IgD-negative memory B cell (primary cell): ENCODE measurements around the gene RNASE13. TPM values are rescaled to one million over a fixed set of nuclear protein-coding genes. Genes with fewer than 3 reads are reported as not detected.
"Not testable (repeated sequence)": the region's sequence is repeated elsewhere in the genome, so short reads cannot be mapped to it uniquely, and the experiment has no call there.

ENCODE experiments used
- H3K27ac Mint-ChIP-seq, 3 donors: one replicate each; pipeline ENCODE4 v1.8.0; 2020 to 2022; ENCODE audit warnings: mild to moderate bottlenecking in 3 of 3, mixed read lengths in 3 of 3, moderate library complexity in 1 of 3
- H3K27me3 Mint-ChIP-seq: one replicate; pipeline ENCODE4 v1.8.0; 2021; ENCODE audit warnings: mixed read lengths
- H3K36me3 Mint-ChIP-seq: one replicate; pipeline ENCODE4 v1.8.0; 2020; ENCODE audit warnings: mild to moderate bottlenecking, mixed read lengths
- H3K4me1 Mint-ChIP-seq, 3 donors: one replicate each; pipeline ENCODE4 v1.8.0; 2020 to 2022; ENCODE audit warnings: mixed read lengths in 3 of 3, mild to moderate bottlenecking in 1 of 3
- H3K4me3 Mint-ChIP-seq, 4 donors: one replicate each; pipeline ENCODE4 v1.8.0; 2020 to 2022; ENCODE audit warnings: mild to moderate bottlenecking in 4 of 4, mixed read lengths in 4 of 4, moderate library complexity in 3 of 4
- H3K9me3 Mint-ChIP-seq, 3 donors: one replicate each; pipeline ENCODE4 v1.8.0; 2020 to 2021; ENCODE audit warnings: mixed read lengths in 3 of 3, mild to moderate bottlenecking in 1 of 3
- polyA plus RNA-seq: library from polyadenylated mRNA; unstranded; fragments of 300-500 nt; fragmentation: Illumina TruSeq; gene quantifications from one replicate; pipeline ENCODE4 v1.2.3, GENCODE V29; 2021

The RNASE13 gene
- polyA plus RNA-seq, 1 donor from 2014 or later = not detected

- Mint-ChIP-seq H3K4me1 (no peaks in the 10 kb centered on the region), H3K27me3 (peaks cover 8% of the 10 kb centered on the region), H3K4me3 (peak overlapping the region in 1 of 4 donors; percentile 56), H3K36me3 (no peaks in the 10 kb centered on the region), H3K27ac (no peak overlapping the region), H3K9me3 (no peaks in the 10 kb centered on the region)
These were observed 21.0 kb upstream of the RNASE13 start for GRCh38 chr14:21055432-21056117.

DNA sequence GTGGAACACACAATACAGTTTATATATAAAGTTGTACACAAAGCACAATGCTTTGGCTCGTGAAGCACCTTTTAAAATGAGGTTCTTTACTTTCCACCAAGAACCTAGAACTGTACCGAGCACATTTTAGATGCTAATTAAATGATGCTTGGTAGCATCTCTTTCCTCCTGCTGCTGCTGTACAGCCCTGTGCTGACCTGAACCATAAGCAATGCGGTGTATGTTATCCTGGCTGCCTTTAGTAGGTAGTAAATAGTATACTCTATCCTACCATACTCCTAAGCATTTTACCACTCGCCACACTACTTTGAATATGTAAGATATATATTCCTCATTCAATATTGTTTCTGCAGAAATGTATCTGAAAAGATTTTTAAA is 20.1 kb upstream of the RNASE13 start:
- no peak overlapping the region for H3K4me3 Mint-ChIP-seq
- no peaks in the 10 kb centered on the region for H3K9me3 Mint-ChIP-seq
- peaks cover 6% of the 10 kb centered on the region for H3K27me3 Mint-ChIP-seq
- H3K4me1 Mint-ChIP-seq = no peaks in the 10 kb centered on the region
- no peaks in the 10 kb centered on the region for H3K36me3 Mint-ChIP-seq
- no peak overlapping the region for H3K27ac Mint-ChIP-seq

DNA sequence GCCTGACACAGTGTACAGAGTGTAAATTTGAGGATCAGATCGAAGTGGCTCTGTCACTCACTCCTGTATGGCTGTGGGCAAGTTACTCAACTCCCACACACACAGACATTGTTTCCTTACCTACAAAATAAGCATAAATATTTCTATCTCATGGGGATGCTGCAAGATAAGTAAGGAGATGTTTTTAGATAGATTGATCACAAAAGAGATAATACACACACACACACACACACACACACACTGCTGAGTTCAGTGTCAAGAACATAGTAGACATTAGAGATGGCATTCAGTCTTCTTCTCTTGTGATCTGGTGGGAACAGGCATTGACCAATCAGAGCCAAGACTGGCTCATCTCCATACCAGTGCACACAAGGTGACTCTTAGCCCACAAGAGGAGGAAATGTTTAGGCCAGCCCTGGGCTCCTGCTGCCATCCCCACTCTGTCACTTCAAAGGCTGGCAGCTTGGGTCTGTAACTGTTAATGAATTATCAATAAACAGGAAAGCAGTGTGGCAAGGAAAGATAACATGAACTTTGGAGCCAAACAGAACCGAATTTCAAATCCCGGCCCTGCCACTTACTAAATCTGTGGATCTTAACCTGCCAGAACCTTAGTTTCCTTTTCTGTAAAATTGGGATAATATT is 19.6 kb upstream of the RNASE13 start:
- no peaks in the 10 kb centered on the region for H3K36me3 Mint-ChIP-seq

GRCh38 chr14:21053184-21054122 is 18.8 kb upstream of the RNASE13 start:
- no peak overlapping the region for H3K27ac Mint-ChIP-seq
- H3K4me3 Mint-ChIP-seq = no peak overlapping the region
- H3K4me1 Mint-ChIP-seq = no peaks in the 10 kb centered on the region
- no peaks in the 10 kb centered on the region for H3K9me3 Mint-ChIP-seq
- H3K27me3 Mint-ChIP-seq = peaks cover 5% of the 10 kb centered on the region
- no peaks in the 10 kb centered on the region for H3K36me3 Mint-ChIP-seq

More for the DNA sequence above, 19.6 kb upstream of the RNASE13 start:
- Mint-ChIP-seq H3K9me3 (no peaks in the 10 kb centered on the region), H3K27ac (no peak overlapping the region), H3K4me1 (no peaks in the 10 kb centered on the region), H3K4me3 (no peak overlapping the region), H3K27me3 (peaks cover 6% of the 10 kb centered on the region)

DNA sequence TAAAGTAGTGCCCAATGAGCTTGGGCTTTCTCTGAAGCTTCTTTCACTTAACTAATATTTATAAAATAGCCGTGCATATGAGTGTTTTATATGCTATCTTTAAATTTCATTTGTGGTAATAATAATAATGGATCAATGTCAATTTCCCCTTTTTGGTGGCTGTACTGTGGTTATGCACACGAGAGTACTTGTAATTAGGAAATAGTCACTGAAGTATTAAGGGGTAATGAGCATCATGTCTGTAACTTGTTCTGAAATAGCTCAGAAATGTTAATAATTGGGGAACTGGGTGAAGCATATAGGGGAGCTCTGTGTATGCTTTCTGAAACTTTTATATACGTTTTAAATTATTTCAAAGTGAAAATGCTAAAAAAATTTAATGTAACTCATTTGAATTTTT is 16.0 kb upstream of the RNASE13 start:
- no peak overlapping the region for H3K4me3 Mint-ChIP-seq
- no peaks in the 10 kb centered on the region for H3K36me3 Mint-ChIP-seq
- H3K27ac Mint-ChIP-seq = no peak overlapping the region
- no peaks in the 10 kb centered on the region for H3K4me1 Mint-ChIP-seq
- H3K9me3 Mint-ChIP-seq = no peaks in the 10 kb centered on the region
- H3K27me3 Mint-ChIP-seq = peaks cover 6% of the 10 kb centered on the region

DNA sequence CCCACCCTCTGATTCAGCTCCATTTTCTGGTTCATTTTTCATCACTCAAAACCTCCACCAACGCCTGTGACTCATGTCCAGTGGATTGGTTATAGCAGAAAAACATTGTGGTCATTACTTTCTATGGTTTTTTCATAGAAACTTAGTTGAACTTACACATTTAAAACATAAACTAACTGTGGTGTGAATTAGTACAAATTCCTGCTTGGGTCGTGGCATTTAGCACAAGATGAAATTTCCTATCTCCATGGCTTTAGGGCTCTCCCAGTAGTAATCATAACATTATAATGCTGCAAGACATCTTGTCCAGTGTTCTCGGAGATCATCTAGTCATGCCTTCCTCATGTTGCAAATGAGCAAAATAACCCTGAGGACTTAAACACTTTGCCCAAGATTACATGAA is 14.7 kb upstream of the RNASE13 start:
- no peaks in the 10 kb centered on the region for H3K4me1 Mint-ChIP-seq
- H3K27me3 Mint-ChIP-seq = peaks cover 12% of the 10 kb centered on the region
- H3K4me3 Mint-ChIP-seq = no peak overlapping the region
- H3K27ac Mint-ChIP-seq = no peak overlapping the region
- no peaks in the 10 kb centered on the region for H3K36me3 Mint-ChIP-seq
- no peaks in the 10 kb centered on the region for H3K9me3 Mint-ChIP-seq

- Mint-ChIP-seq H3K4me1 (no peaks in the 10 kb centered on the region), H3K27me3 (peaks cover 14% of the 10 kb centered on the region)
These were observed 14.0 kb upstream of the RNASE13 start for GRCh38 chr14:21048638-21049037.

DNA sequence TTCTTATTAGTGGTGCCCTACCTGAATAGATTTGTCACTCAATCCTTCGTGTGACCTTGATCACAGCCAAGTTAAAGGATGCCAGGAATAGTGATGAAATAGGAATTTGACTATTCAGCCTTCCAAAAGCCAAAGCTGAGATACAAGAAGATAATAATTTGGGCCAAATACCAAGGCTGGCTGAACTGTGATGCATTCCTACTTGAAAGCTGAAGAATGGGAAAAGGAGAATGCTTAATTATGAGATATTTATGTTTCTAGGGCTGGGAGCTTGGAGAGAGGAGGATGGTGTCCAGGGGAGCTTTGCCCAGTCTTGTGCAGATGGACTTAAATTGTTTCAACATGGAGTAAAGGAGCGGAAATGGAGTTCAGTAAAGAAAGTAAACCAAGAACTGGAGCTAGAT is 12.8 kb upstream of the RNASE13 start:
- H3K36me3 Mint-ChIP-seq = peaks cover 2% of the 10 kb centered on the region
- no peak overlapping the region for H3K4me3 Mint-ChIP-seq
- no peak overlapping the region for H3K27ac Mint-ChIP-seq
- no peaks in the 10 kb centered on the region for H3K9me3 Mint-ChIP-seq
- H3K4me1 Mint-ChIP-seq = no peaks in the 10 kb centered on the region
- peaks cover 15% of the 10 kb centered on the region for H3K27me3 Mint-ChIP-seq

More at GRCh38 chr14:21048638-21049037, 14.0 kb upstream of the RNASE13 start:
- H3K27ac Mint-ChIP-seq = no peak overlapping the region
- H3K36me3 Mint-ChIP-seq = no peaks in the 10 kb centered on the region
- no peak overlapping the region for H3K4me3 Mint-ChIP-seq
- H3K9me3 Mint-ChIP-seq = no peaks in the 10 kb centered on the region

GRCh38 chr14:21043974-21044618 is 9.5 kb upstream of the RNASE13 start:
- no peaks in the 10 kb centered on the region for H3K9me3 Mint-ChIP-seq
- H3K4me3 Mint-ChIP-seq = no peak overlapping the region
- peaks cover 3% of the 10 kb centered on the region for H3K36me3 Mint-ChIP-seq
- no peak overlapping the region for H3K27ac Mint-ChIP-seq
- H3K27me3 Mint-ChIP-seq = peaks cover 15% of the 10 kb centered on the region
- H3K4me1 Mint-ChIP-seq = no peaks in the 10 kb centered on the region

DNA sequence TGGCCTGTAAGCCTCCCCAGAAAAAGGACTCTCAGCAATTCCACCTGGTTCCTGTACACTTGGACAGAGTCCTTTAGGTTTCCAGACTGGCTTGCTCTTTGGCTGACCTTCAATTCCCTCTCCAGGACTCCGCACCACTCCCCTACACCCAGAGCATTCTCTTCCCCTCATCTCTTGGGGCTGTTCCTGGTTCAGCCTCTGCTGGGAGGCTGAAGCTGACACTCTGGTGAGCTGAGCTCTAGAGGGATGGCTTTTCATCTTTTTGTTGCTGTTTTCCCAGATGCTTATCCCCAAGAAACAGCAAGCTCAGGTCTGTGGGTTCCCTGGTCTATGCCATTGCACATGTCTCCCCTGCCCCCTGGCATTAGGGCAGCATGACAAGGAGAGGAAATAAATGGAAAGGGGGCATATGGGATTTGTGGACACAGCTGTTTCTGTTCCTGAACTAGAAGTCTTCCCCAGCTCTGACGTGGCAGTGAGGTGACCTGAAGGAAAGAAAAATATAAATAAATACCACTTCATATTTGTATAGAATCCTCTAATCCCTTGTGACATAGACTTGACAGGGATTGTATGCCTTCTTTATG is 8.9 kb upstream of the RNASE13 start:
- H3K36me3 Mint-ChIP-seq = peaks cover 3% of the 10 kb centered on the region
- no peak overlapping the region for H3K27ac Mint-ChIP-seq
- peaks cover 15% of the 10 kb centered on the region for H3K27me3 Mint-ChIP-seq
- H3K4me1 Mint-ChIP-seq = no peaks in the 10 kb centered on the region
- no peaks in the 10 kb centered on the region for H3K9me3 Mint-ChIP-seq
- no peak overlapping the region for H3K4me3 Mint-ChIP-seq

DNA sequence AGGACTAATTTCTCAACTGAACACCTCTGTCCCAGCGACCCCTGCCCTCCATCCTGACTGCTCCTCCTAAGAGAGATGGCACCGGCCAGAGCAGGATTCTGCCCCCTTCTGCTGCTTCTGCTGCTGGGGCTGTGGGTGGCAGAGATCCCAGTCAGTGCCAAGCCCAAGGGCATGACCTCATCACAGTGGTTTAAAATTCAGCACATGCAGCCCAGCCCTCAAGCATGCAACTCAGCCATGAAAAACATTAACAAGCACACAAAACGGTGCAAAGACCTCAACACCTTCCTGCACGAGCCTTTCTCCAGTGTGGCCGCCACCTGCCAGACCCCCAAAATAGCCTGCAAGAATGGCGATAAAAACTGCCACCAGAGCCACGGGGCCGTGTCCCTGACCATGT is 8.3 kb upstream of the RNASE13 start:
- no peaks in the 10 kb centered on the region for H3K9me3 Mint-ChIP-seq
- H3K4me1 Mint-ChIP-seq = no peaks in the 10 kb centered on the region
- H3K27me3 Mint-ChIP-seq = peaks cover 15% of the 10 kb centered on the region
- H3K27ac Mint-ChIP-seq = no peak overlapping the region
- no peak overlapping the region for H3K4me3 Mint-ChIP-seq
- peaks cover 3% of the 10 kb centered on the region for H3K36me3 Mint-ChIP-seq

DNA sequence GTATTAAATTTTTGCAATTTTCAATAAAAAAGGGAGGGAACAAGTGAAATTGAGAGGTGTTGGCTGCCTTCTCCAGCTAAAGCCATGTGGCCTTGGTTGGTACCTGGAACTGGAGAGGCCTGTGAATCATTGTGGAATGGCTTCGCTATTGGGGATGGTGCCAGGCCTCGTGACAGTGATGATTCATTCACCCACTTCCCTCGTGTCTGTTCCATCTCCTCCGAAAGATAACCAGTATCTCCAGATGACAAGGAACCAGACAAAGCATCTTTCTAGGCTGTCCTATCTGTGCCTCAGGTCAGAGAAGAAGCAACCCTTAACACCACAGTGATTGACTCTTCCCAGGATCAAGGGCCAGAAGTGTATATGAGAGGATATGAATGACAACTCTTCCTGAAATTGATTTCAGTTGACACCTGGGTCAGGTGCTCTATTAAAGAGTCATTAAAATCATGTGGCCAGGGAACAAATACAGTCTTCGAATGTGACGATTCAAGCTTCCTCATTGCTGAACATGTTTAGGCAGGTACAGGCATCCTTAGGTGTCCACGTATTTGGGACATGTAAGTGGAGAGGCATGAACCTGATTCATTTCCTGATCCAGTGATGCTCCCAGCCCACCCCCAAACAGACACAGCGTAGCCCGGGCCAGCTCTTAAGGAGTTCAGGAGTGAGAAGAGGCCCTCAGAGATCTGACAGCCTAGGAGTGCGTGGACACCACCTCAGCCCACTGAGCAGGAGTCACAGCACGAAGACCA is 7.2 kb upstream of the RNASE13 start, which contains the start of gene RNASE7:
Gene RNASE7 (plus strand): TSS at position 687 of the 758 bp plus-strand sequence. CDS start 631 bp downstream, outside the sequence.
- no peak within 1 kb of the TSS for H3K4me3 Mint-ChIP-seq
- H3K36me3 Mint-ChIP-seq = peaks cover 3% of the 10 kb centered on the region
- no peak within 1 kb of the TSS for H3K27ac Mint-ChIP-seq
- peaks cover 15% of the 10 kb centered on the region for H3K27me3 Mint-ChIP-seq
- no peaks in the 10 kb centered on the region for H3K9me3 Mint-ChIP-seq
- H3K4me1 Mint-ChIP-seq = peaks cover 0 to 2% (median 0%) of the 10 kb centered on the region in 3 donors

DNA sequence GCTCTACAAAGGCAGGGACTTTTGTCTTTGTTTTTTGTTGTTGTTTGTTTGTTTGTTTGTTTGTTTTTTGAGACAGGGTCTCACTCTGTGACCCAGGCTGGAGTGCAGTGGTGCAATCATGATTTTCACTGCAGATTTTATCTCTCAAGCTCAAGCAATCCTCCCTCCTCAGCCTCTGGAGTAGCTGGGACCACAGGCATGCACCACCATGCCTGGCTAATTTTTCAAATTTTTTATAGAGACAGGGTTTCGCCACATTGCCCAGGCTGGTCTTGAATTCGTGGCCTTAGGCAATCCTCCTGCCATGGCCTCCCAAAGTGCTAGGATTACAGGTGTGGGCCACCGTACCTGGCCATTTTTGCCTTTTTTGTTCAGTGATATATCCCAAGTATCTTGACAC is 6.3 kb upstream of the RNASE13 start:
- H3K4me1 Mint-ChIP-seq, H3K9me3 Mint-ChIP-seq, H3K4me3 Mint-ChIP-seq, H3K36me3 Mint-ChIP-seq, H3K27ac Mint-ChIP-seq: not testable (repeated sequence)
- H3K27me3 Mint-ChIP-seq = peaks cover 14% of the 10 kb centered on the region

GRCh38 chr14:21040370-21040925 is 5.8 kb upstream of the RNASE13 start:
- Mint-ChIP-seq H3K4me3 (no peak overlapping the region), H3K27ac (no peak overlapping the region), H3K9me3 (no peaks in the 10 kb centered on the region), H3K36me3 (peaks cover 3% of the 10 kb centered on the region), H3K27me3 (peaks cover 14% of the 10 kb centered on the region), H3K4me1 (peaks cover 0 to 2% (median 0%) of the 10 kb centered on the region in 3 donors)
